OCI-LY3 (cell line): ENCODE data around the gene SPEF2.

Experiments used
- H2AFZ ChIP-seq: fragments of 200-600, 300-600 bp; shearing (Covaris generic); 2 replicates; pipeline ENCODE4 v1.6.0; 2014; ENCODE audit warnings: antibody characterized with exemption, low read depth, low read length
- H3K27ac ChIP-seq: fragments of 200-600, 300-600 bp; sonication (generic); 2 replicates; pipeline ENCODE4 v1.5.1; 2014; ENCODE audit warnings: mild to moderate bottlenecking, low read length, moderate library complexity, mixed read lengths
- H3K27me3 ChIP-seq: fragments of 200-600, 300-600 bp; sonication (generic); 2 replicates; pipeline ENCODE4 v1.6.1; 2014; ENCODE audit warnings: low read depth, low read length, mixed read lengths
- H3K36me3 ChIP-seq: fragments of 200-600, 300-600 bp; sonication (generic); replicated peaks from 2 replicates; pipeline ENCODE3; 2014; ENCODE audit warnings: low read depth, low read length, mixed read lengths
- H3K4me1 ChIP-seq: fragments of 300-600, 200-600 bp; sonication (generic); 2 replicates; pipeline ENCODE4 v1.6.1; 2014; ENCODE audit warnings: low read length, mixed read lengths
- H3K4me2 ChIP-seq: fragments of 200-600, 300-600 bp; sonication (generic); 2 replicates; pipeline ENCODE4 v1.6.1; 2014; ENCODE audit warnings: low read length, mixed read lengths
- H3K4me3 ChIP-seq: fragments of 300-600, 200-600 bp; sonication (generic); 2 replicates; pipeline ENCODE4 v1.5.1; 2014; ENCODE audit warnings: antibody characterized with exemption, mild to moderate bottlenecking, low read length, moderate library complexity
- H3K79me2 ChIP-seq: fragments of 300-600, 200-600 bp; shearing (Covaris generic); 2 replicates; pipeline ENCODE4 v1.6.1; 2014; ENCODE audit warnings: mild to moderate bottlenecking, low read length, mixed read lengths
- H3K9ac ChIP-seq: fragments of 300-600, 200-600 bp; shearing (Covaris generic); 2 replicates; pipeline ENCODE4 v1.6.0; 2014; ENCODE audit warnings: mild to moderate bottlenecking, low read length, moderate library complexity
- H3K9me3 ChIP-seq: fragments of 200-600, 300-600 bp; shearing (Covaris generic); 2 replicates; pipeline ENCODE4 v1.6.1; 2014; ENCODE audit warnings: low read length, mixed read lengths; ENCODE audit not compliant: insufficient read depth
- H4K20me1 ChIP-seq: fragments of 200-600, 300-600 bp; sonication (generic); 2 replicates; pipeline ENCODE4 v1.6.1; 2016; ENCODE audit warnings: low read length, mixed read lengths; ENCODE audit not compliant: insufficient read depth
- EZH2phosphoT487 ChIP-seq: fragments of 200-600 bp; shearing (Covaris generic); IDR thresholded peaks from 2 replicates; pipeline ENCODE4 v1.6.1; 2018; ENCODE audit warnings: antibody characterized with exemption, mixed run types, low read depth
- TF ChIP-seq, protein P1 (sequence below): fragments of 200-600, 300-600 bp; sonication (generic); IDR thresholded peaks from 2 replicates; pipeline ENCODE4 v1.5.1; 2014; ENCODE audit warnings: antibody characterized with exemption, low read length, low read depth

SPEF2 gene

DNA sequence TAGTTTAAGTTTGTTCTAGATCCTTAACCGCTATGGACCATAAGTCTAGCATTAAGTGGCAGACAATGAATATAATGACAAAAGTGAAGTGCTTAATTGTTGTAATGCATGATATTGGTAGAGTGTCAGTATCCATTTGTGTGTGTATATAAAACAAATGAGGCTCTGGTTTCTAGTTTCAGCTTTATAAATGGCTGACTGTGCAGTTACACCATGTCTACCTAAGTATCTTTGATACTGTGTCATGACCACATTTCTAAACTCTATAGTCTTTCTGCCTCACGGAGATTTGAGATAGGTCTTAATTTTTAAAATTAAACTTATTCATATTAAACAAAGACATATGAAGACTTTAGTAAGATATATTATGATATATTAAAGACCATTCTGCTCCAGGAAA lies 92.0 kb downstream of the SPEF2 start:
- Histone ChIP-seq H4K20me1 (no peaks in the 10 kb centered on the region), H3K36me3 (no peaks in the 10 kb centered on the region), H3K27me3 (no peaks in the 10 kb centered on the region), H3K79me2 (no peaks in the 10 kb centered on the region), H3K9ac (no peak overlapping the region), H2AFZ (no peak overlapping the region), H3K9me3 (no peaks in the 10 kb centered on the region), H3K27ac (no peak overlapping the region), H3K4me2 (no peak overlapping the region), H3K4me1 (no peaks in the 10 kb centered on the region), H3K4me3 (no peak overlapping the region)
- no peak for TF ChIP-seq EZH2phosphoT487
- TF ChIP-seq, protein P1, sequence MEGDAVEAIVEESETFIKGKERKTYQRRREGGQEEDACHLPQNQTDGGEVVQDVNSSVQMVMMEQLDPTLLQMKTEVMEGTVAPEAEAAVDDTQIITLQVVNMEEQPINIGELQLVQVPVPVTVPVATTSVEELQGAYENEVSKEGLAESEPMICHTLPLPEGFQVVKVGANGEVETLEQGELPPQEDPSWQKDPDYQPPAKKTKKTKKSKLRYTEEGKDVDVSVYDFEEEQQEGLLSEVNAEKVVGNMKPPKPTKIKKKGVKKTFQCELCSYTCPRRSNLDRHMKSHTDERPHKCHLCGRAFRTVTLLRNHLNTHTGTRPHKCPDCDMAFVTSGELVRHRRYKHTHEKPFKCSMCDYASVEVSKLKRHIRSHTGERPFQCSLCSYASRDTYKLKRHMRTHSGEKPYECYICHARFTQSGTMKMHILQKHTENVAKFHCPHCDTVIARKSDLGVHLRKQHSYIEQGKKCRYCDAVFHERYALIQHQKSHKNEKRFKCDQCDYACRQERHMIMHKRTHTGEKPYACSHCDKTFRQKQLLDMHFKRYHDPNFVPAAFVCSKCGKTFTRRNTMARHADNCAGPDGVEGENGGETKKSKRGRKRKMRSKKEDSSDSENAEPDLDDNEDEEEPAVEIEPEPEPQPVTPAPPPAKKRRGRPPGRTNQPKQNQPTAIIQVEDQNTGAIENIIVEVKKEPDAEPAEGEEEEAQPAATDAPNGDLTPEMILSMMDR = no peak

DNA sequence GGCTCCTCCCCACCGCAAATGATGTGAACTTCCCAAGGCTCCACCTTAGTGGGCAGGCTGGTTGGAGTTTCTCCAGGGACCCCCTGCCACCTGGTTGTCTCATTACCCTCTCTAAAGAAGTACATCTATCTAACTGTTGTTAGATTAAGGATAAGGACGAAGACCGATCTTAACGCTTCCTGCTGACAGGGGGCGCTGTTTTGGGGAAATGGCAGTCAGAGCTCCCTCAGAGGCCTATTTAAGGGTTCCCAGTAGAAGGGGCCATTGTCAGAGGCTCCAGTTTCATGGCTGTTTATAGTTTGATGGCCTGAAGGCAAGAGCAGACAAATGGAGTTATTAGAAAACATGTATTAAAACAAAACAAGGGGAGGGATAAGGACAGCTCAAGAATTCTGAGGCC lies 100.1 kb downstream of the SPEF2 start:
- no peaks in the 10 kb centered on the region for H3K9me3 ChIP-seq
- H2AFZ ChIP-seq = no peak overlapping the region
- H3K27ac ChIP-seq = no peak overlapping the region
- TF ChIP-seq EZH2phosphoT487 = no peak
- TF ChIP-seq, protein P1 = no peak
- H4K20me1 ChIP-seq = no peaks in the 10 kb centered on the region
- H3K27me3 ChIP-seq = no peaks in the 10 kb centered on the region
- no peak overlapping the region for H3K9ac ChIP-seq
- no peaks in the 10 kb centered on the region for H3K36me3 ChIP-seq
- no peak overlapping the region for H3K4me2 ChIP-seq
- no peak overlapping the region for H3K4me3 ChIP-seq
- no peaks in the 10 kb centered on the region for H3K4me1 ChIP-seq
- H3K79me2 ChIP-seq = no peaks in the 10 kb centered on the region

DNA sequence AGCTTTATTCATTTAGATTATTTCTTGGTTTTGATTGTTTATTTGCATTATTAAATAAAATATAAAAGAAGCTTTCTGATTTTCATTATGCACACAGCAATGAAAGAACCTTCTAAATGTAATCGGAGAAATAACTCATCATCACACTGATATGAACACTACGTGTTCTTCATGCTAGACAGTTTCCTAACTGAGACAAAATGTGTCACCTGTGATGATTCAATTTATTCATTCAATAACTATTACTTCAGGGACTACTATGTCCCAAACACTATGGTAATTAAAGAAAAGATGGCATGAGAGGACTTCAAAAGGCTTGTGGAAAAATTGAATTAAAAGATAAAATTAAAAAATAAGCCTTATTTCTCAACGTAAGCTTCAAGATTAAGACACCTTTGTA lies 118.1 kb downstream of the SPEF2 start:
- Histone ChIP-seq H2AFZ (no peak overlapping the region), H3K27ac (no peak overlapping the region), H3K36me3 (no peaks in the 10 kb centered on the region), H3K4me1 (0 out of 2 replicates have a peak, but pooled peaks cover 7% of the 10 kb centered on the region), H3K79me2 (no peaks in the 10 kb centered on the region), H3K9me3 (no peaks in the 10 kb centered on the region), H3K4me3 (no peak overlapping the region), H4K20me1 (no peaks in the 10 kb centered on the region), H3K4me2 (no peak overlapping the region), H3K27me3 (no peaks in the 10 kb centered on the region), H3K9ac (no peak overlapping the region)
- TF ChIP-seq EZH2phosphoT487 = no peak
- TF ChIP-seq, protein P1 = no peak

DNA sequence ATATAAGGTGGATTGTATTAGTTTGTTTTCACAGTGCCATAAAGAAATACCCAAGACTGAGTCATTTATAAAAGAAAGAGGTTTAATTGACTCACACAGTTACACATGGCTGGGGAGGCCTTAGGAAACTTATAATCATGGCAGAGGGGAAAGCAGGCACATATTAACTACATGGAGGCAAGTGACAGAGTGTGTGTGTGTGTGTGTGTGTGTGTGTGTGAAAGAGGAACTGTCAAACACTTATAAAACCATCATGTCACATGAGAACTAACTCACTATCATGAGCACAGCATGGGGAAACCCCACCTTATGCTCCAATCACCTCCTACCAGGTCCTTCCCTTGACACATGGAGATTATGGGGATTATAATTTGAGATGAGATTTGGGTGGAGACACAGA lies 118.6 kb downstream of the SPEF2 start:
- H3K27me3 ChIP-seq = no peaks in the 10 kb centered on the region
- 0 out of 2 replicates have a peak, but pooled peaks cover 7% of the 10 kb centered on the region for H3K4me1 ChIP-seq
- H3K4me2 ChIP-seq = no peak overlapping the region
- no peaks in the 10 kb centered on the region for H3K36me3 ChIP-seq
- no peaks in the 10 kb centered on the region for H3K9me3 ChIP-seq
- TF ChIP-seq, protein P1 = no peak
- no peak for TF ChIP-seq EZH2phosphoT487
- H2AFZ ChIP-seq = no peak overlapping the region
- no peak overlapping the region for H3K27ac ChIP-seq
- no peaks in the 10 kb centered on the region for H4K20me1 ChIP-seq
- H3K79me2 ChIP-seq = no peaks in the 10 kb centered on the region
- no peak overlapping the region for H3K9ac ChIP-seq
- no peak overlapping the region for H3K4me3 ChIP-seq
